Calu3 (cell line): ENCODE measurements around the gene NEU3. TPM values are rescaled to one million over a fixed set of nuclear protein-coding genes. Genes with fewer than 3 reads are reported as not detected.
"Not testable (repeated sequence)": the region's sequence is repeated elsewhere in the genome, so short reads cannot be mapped to it uniquely, and the experiment has no call there.

Experiments used
- BruUV-seq: library from RNA; stranded (reverse); fragments of 400-500 nt; replicated peaks from 2 replicates; lab custom pipeline; 2021; lab: Mats Ljungman, UMichigan
- CTCF ChIA-PET: fragments of 300-600 bp; sonication (Branson Sonifier 250); formaldehyde crosslinking; loops from one replicate; lab custom pipeline; 2022; ENCODE audit warnings: antibody characterized with exemption; lab: Charles Lee
- DNase-seq: peaks from one replicate; pipeline ENCODE4 v3.0.0; 2022
- H3K27ac Mint-ChIP-seq: one replicate; pipeline ENCODE4 v1.8.0; 2022; ENCODE audit warnings: mixed read lengths; ENCODE audit not compliant: unreplicated experiment
- H3K27me3 Mint-ChIP-seq: one replicate; pipeline ENCODE4 v1.8.0; 2022; ENCODE audit warnings: mixed read lengths; ENCODE audit not compliant: unreplicated experiment
- H3K36me3 Mint-ChIP-seq: one replicate; pipeline ENCODE4 v1.8.0; 2022; ENCODE audit warnings: mild to moderate bottlenecking, moderate library complexity, mixed read lengths; ENCODE audit not compliant: insufficient read depth, unreplicated experiment
- H3K4me1 Mint-ChIP-seq: one replicate; pipeline ENCODE4 v1.8.0; 2022; ENCODE audit warnings: mild to moderate bottlenecking, low read depth, mixed read lengths; ENCODE audit not compliant: unreplicated experiment
- H3K4me3 Mint-ChIP-seq: one replicate; pipeline ENCODE4 v1.8.0; 2022; ENCODE audit warnings: mild to moderate bottlenecking, low read depth, moderate library complexity, mixed read lengths; ENCODE audit not compliant: unreplicated experiment
- H3K9me3 Mint-ChIP-seq: one replicate; pipeline ENCODE4 v1.8.0; 2022; ENCODE audit warnings: low read depth, mixed read lengths; ENCODE audit not compliant: unreplicated experiment
- CTCF ChIP-seq: fragments of 200-600 bp; IDR thresholded peaks from one replicate; pipeline ENCODE4 v1.8.0; 2022; ENCODE audit warnings: antibody characterized with exemption; ENCODE audit not compliant: unreplicated experiment
- intact Hi-C: fragments of 100-400 bp; cut with micrococcal nuclease; formaldehyde crosslinking; loops from one replicate; pipeline ENCODE4 v1.10.0; 2022; ENCODE audit not compliant: unreplicated experiment
- total RNA-seq: library from RNA; stranded (reverse); gene quantifications from 2 replicates; pipeline ENCODE4 v1.2.3, GENCODE V29; 2022

The NEU3 gene
- total RNA-seq, 1 experiment from 2014 or later, result 11.4 TPM

DNA sequence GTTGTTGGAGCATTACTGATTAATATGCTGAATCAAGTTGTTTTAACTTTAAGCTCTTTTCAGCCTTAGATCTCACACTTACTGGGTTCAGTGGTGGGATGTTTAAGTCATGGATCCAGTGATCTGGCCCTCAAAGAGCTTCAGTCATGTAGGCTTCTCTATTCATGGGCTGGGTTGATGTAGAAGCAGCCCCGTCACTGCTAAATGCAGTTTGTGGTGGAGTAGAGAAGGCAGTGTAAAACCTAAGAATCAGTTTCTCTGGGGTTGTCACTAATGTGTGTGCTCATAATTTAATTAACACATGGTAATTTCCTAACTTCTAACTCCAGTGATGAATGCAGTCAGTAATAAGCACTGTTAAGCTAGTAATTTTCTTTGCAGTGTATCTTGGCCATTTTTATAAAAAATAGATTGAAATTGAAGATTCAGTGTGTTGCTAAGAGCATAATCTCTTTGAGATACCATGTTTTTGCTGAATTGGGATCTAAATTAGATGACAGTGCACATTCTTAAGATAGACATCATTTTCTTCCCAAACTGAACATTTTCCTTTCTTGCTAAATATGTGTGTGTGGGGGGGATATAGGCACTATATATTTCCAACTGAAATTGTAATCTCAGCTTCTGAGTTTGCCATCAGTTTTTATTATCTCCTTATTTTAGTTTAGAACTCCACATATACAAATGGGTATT is 30.6 kb upstream of the NEU3 start:
- CTCF ChIA-PET, result interaction anchor here (0.6 kb wide), 1 partner anchor 220 kb away, joined by 3 read pairs; no protein-coding TSS in a partner anchor
- H3K9me3 Mint-ChIP-seq, result no peaks in the 10 kb centered on the region
- H3K36me3 Mint-ChIP-seq, result peaks cover 10% of the 10 kb centered on the region
- no peak for DNase-seq
- no peak overlapping the region for H3K27ac Mint-ChIP-seq
- no peak overlapping the region for H3K4me3 Mint-ChIP-seq
- TF ChIP-seq CTCF, result no peak
- H3K4me1 Mint-ChIP-seq, result peaks cover 43% of the 10 kb centered on the region
- no TSS peak for BruUV-seq
- no peaks in the 10 kb centered on the region for H3K27me3 Mint-ChIP-seq
- intact Hi-C loops, result no loop called here

DNA sequence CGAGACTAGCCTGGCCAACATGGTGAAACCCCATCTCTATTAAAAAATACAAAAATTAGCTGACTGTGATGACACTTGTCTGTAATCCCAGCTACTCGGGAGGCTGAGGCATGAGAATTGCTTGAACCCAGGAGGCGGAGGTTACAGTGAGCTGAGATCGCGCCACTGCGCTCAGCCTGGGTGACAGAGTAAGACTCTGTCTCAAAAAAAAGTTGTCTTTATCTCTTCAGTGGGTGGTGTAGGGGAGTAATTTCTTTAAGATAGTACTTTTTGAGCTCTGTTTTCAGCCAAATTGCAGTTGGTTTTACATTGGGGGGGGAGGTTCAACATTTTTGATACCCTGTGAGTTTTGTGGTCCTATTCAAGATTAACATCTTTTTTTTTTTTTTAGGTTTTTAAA is 28.6 kb upstream of the NEU3 start:
- CTCF ChIA-PET, result interaction anchor here (0.6 to 0.7 kb wide), 3 partner anchors 30 to 677 kb away, joined by 3 read pairs; no protein-coding TSS in a partner anchor
- peaks cover 16% of the 10 kb centered on the region for H3K36me3 Mint-ChIP-seq
- H3K27ac Mint-ChIP-seq, H3K4me3 Mint-ChIP-seq, intact Hi-C loops, H3K27me3 Mint-ChIP-seq, BruUV-seq, DNase-seq, H3K9me3 Mint-ChIP-seq: not testable (repeated sequence)
- peaks cover 35% of the 10 kb centered on the region for H3K4me1 Mint-ChIP-seq

GRCh38 chr11:74966651-74967050 is 22.1 kb upstream of the NEU3 start:
- TF ChIP-seq CTCF, result no peak
- BruUV-seq, result no TSS peak
- no peak overlapping the region for H3K27ac Mint-ChIP-seq
- DNase-seq, result no peak
- peaks cover 32% of the 10 kb centered on the region for H3K36me3 Mint-ChIP-seq
- no peaks in the 10 kb centered on the region for H3K27me3 Mint-ChIP-seq
- H3K4me3 Mint-ChIP-seq, result no peak overlapping the region
- H3K9me3 Mint-ChIP-seq, result no peaks in the 10 kb centered on the region
- intact Hi-C loops, result no loop called here
- H3K4me1 Mint-ChIP-seq, result peaks cover 10% of the 10 kb centered on the region
- CTCF ChIA-PET, result no interaction called here

DNA sequence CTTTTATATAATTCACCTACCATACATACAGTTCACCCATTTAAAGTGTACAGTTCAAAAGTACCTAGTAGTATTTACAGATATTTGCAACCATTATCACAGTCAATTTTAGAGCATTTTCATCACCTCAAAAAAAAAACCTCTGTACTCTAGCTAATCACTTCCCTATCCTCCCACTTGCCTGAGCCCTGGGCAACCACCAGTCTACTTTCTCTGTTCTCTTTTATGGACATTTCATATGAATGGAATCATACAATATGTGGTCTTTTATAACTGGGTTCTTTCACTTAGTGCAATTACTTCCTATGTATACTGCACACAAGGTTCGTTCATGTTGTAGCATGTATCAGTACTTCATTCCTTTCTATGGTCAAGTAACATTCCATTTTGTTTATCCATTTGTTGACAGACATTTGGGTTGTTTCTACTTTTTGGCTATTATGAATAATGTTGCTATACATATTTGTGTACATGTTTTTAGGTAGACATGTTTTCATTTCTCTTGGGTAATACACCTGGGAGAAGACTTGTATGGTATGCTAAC is 17.8 kb upstream of the NEU3 start:
- Mint-ChIP-seq H3K27ac (no peak overlapping the region), H3K27me3 (no peaks in the 10 kb centered on the region), H3K36me3 (peaks cover 52% of the 10 kb centered on the region), H3K4me3 (no peak overlapping the region), H3K4me1 (no peaks in the 10 kb centered on the region), H3K9me3 (no peaks in the 10 kb centered on the region)
- CTCF ChIA-PET, result no interaction called here
- intact Hi-C loops, result no loop called here
- BruUV-seq, result no TSS peak
- DNase-seq, result no peak
- TF ChIP-seq CTCF, result no peak

DNA sequence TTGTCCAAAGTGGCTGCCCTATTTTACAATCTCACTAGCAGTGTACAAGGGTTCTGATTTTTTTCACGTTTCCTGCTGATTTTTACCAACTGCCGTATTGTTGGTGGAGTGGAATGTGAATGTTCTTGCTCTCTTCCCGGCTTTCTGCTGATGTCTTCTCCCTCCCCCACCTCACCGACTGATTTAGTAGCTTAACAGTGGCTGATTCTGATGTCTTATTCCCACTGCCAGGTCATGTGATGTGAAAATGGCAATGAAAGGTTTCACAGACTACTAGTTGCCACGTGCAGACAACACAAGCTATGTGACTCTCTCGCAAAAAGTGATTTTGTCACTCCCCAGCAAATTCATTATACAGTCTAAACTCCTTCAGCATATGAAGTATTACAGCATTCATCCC is 17.3 kb upstream of the NEU3 start:
- no TSS peak for BruUV-seq
- intact Hi-C loops, result no loop called here
- CTCF ChIA-PET, result no interaction called here
- Mint-ChIP-seq H3K27ac (no peak overlapping the region), H3K27me3 (no peaks in the 10 kb centered on the region), H3K4me3 (no peak overlapping the region), H3K4me1 (no peaks in the 10 kb centered on the region), H3K9me3 (no peaks in the 10 kb centered on the region), H3K36me3 (peaks cover 55% of the 10 kb centered on the region)
- no peak for TF ChIP-seq CTCF
- no peak for DNase-seq
